Duodenal mucosa (tissue), 2 donors: ENCODE measurements around the gene SLC6A8.
A peak's percentile ranks its signal among the peaks of the same experiment; 100 is the strongest.
"Not testable (repeated sequence)": the region's sequence is repeated elsewhere in the genome, so short reads cannot be mapped to it uniquely, and the experiment has no call there.

Source experiments
- H3K27ac ChIP-seq: one replicate; pipeline ENCODE4 v1.7.0; 2013; ENCODE audit warnings: low read depth, low read length
- H3K27me3 ChIP-seq, 2 donors: one replicate each; pipeline ENCODE4 v1.7.0; 2013; ENCODE audit warnings: low read length in 2 of 2, control low read depth in 1 of 2; ENCODE audit not compliant: insufficient read depth in 2 of 2, control insufficient read depth in 1 of 2
- H3K36me3 ChIP-seq, 2 donors: one replicate each; pipeline ENCODE4 v1.7.0; 2013; ENCODE audit warnings: low read length in 2 of 2, control low read depth in 1 of 2; ENCODE audit not compliant: insufficient read depth in 2 of 2, control insufficient read depth in 1 of 2
- H3K4me1 ChIP-seq, 2 donors: one replicate each; pipeline ENCODE4 v1.7.0; 2013; ENCODE audit warnings: low read length in 2 of 2, control low read depth in 1 of 2; ENCODE audit not compliant: insufficient read depth in 2 of 2, control insufficient read depth in 1 of 2
- H3K4me3 ChIP-seq, 2 donors: one replicate each; pipeline ENCODE4 v1.7.0; 2013; ENCODE audit warnings: low read length in 2 of 2, low read depth in 1 of 2
- H3K9ac ChIP-seq, 2 donors: one replicate each; pipeline ENCODE4 v1.7.0; 2013; ENCODE audit warnings: low read length in 2 of 2, low read depth in 1 of 2
- H3K9me3 ChIP-seq, 2 donors: one replicate each; pipeline ENCODE4 v1.7.0; 2013; ENCODE audit warnings: low read length in 2 of 2, control low read depth in 1 of 2; ENCODE audit not compliant: control insufficient read depth in 1 of 2

Gene SLC6A8

GRCh38 chrX:153701706-153702105, 14.0 kb downstream of the SLC6A8 start:
- Histone ChIP-seq H3K27me3 (no peaks in the 10 kb centered on the region), H3K4me3 (no peak overlapping the region), H3K4me1 (peaks cover 10 to 23% of the 10 kb centered on the region in 2 donors), H3K9me3 (no peaks in the 10 kb centered on the region), H3K36me3 (peaks cover 2 to 25% of the 10 kb centered on the region in 2 donors), H3K9ac (no peak overlapping the region), H3K27ac (no peak overlapping the region)

- Histone ChIP-seq H3K27me3 (no peaks in the 10 kb centered on the region), H3K27ac (no peak overlapping the region), H3K4me1 (peaks cover 10 to 23% of the 10 kb centered on the region in 2 donors), H3K4me3 (no peak overlapping the region), H3K9me3 (no peaks in the 10 kb centered on the region), H3K36me3 (peaks cover 2 to 25% of the 10 kb centered on the region in 2 donors), H3K9ac (no peak overlapping the region)
Measured at GRCh38 chrX:153702336-153703035, 14.8 kb downstream of the SLC6A8 start.

- H3K9ac ChIP-seq: no peak overlapping the region
Measured at GRCh38 chrX:153703036-153703370, 15.3 kb downstream of the SLC6A8 start.

GRCh38 chrX:153704021-153704526, 16.3 kb downstream of the SLC6A8 start:
- Histone ChIP-seq H3K9me3 (no peaks in the 10 kb centered on the region), H3K9ac (no peak overlapping the region), H3K27me3 (no peaks in the 10 kb centered on the region), H3K36me3 (peaks cover 2 to 25% of the 10 kb centered on the region in 2 donors), H3K4me3 (no peak overlapping the region), H3K27ac (no peak overlapping the region), H3K4me1 (peaks cover 12 to 23% of the 10 kb centered on the region in 2 donors)

More at GRCh38 chrX:153703036-153703370, 15.3 kb downstream of the SLC6A8 start:
- Histone ChIP-seq H3K4me3 (no peak overlapping the region), H3K27me3 (no peaks in the 10 kb centered on the region), H3K36me3 (peaks cover 2 to 25% of the 10 kb centered on the region in 2 donors), H3K9me3 (no peaks in the 10 kb centered on the region), H3K27ac (peak overlapping the region; percentile 10), H3K4me1 (peaks cover 12 to 23% of the 10 kb centered on the region in 2 donors)

- H3K9ac ChIP-seq, H3K27ac ChIP-seq, H3K4me3 ChIP-seq, H3K9me3 ChIP-seq, H3K27me3 ChIP-seq: not testable (repeated sequence)
- Histone ChIP-seq H3K4me1 (peaks cover 12 to 23% of the 10 kb centered on the region in 2 donors), H3K36me3 (peaks cover 2 to 25% of the 10 kb centered on the region in 2 donors)
Measured at GRCh38 chrX:153704631-153705402, 17.1 kb downstream of the SLC6A8 start.

GRCh38 chrX:153705403-153706060, 17.8 kb downstream of the SLC6A8 start:
- H3K9me3 ChIP-seq, H3K27ac ChIP-seq, H3K9ac ChIP-seq, H3K4me3 ChIP-seq, H3K27me3 ChIP-seq: not testable (repeated sequence)
- peaks cover 9 to 18% of the 10 kb centered on the region in 2 donors for H3K4me1 ChIP-seq
- H3K36me3 ChIP-seq: peaks cover 2 to 28% of the 10 kb centered on the region in 2 donors

- H3K27ac ChIP-seq: no peak overlapping the region
- peaks cover 4 to 12% of the 10 kb centered on the region in 2 donors for H3K4me1 ChIP-seq
- peaks cover 2 to 29% of the 10 kb centered on the region in 2 donors for H3K36me3 ChIP-seq
- no peaks in the 10 kb centered on the region for H3K27me3 ChIP-seq
- no peak overlapping the region for H3K4me3 ChIP-seq
- H3K9ac ChIP-seq: no peak overlapping the region
- H3K9me3 ChIP-seq: no peaks in the 10 kb centered on the region
Measured at GRCh38 chrX:153706799-153707198, 19.1 kb downstream of the SLC6A8 start.

- Histone ChIP-seq H3K9ac (no peak overlapping the region), H3K36me3 (peaks cover 2 to 24% of the 10 kb centered on the region in 2 donors), H3K9me3 (no peaks in the 10 kb centered on the region), H3K27ac (no peak overlapping the region), H3K4me3 (no peak overlapping the region), H3K4me1 (peaks cover 4 to 11% of the 10 kb centered on the region in 2 donors), H3K27me3 (no peaks in the 10 kb centered on the region)
Measured at GRCh38 chrX:153707406-153707805, 19.7 kb downstream of the SLC6A8 start.

GRCh38 chrX:153708415-153708814, 20.7 kb downstream of the SLC6A8 start:
- Histone ChIP-seq H3K36me3 (peaks cover 2 to 24% of the 10 kb centered on the region in 2 donors), H3K9ac (no peak overlapping the region), H3K9me3 (no peaks in the 10 kb centered on the region), H3K27me3 (no peaks in the 10 kb centered on the region), H3K4me1 (peaks cover 4% of the 10 kb centered on the region in 2 donors), H3K27ac (no peak overlapping the region), H3K4me3 (no peak overlapping the region)
